HepG2 (cell line): ENCODE results near the gene ZNF548. TPM values are rescaled to one million over a fixed set of nuclear protein-coding genes. Genes with fewer than 3 reads are reported as not detected.
"Not testable (repeated sequence)": the region's sequence is repeated elsewhere in the genome, so short reads cannot be mapped to it uniquely, and the experiment has no call there.

Experiments used
- ATAC-seq: fragments of 200-7000 bp; cut with Tn5 transposase; 3 replicates; pipeline ENCODE4 v1.9.1; 2020; ENCODE audit warnings: mild to moderate bottlenecking, moderate library complexity
- BruUV-seq: library from RNA; stranded (reverse); fragments of 400-500 nt; replicated peaks from 2 replicates; lab custom pipeline; 2021; lab: Mats Ljungman, UMichigan
- CTCF ChIA-PET: fragments of 300-600 bp; formaldehyde crosslinking; extraction: SDS; loops from one replicate; lab custom pipeline; 2021; ENCODE audit warnings: low total read pairs, inconsistent platforms, low intra/inter-chr PET ratio; lab: Yijun Ruan, JAX
- POLR2A ChIA-PET: fragments of 350-600 bp; sonication (Branson Sonifier 250); formaldehyde crosslinking; loops from one replicate; lab custom pipeline; 2020; ENCODE audit warnings: antibody characterized with exemption, inconsistent platforms; lab: Yijun Ruan, JAX
- DNase-seq: peaks from one replicate; pipeline ENCODE4 v3.0.0-alpha.2; 2015; ENCODE audit warnings: low spot score
- FAIRE-seq: peaks from 3 replicates; lab custom pipeline; 2011; peaks lifted over from hg19 to GRCh38; lab: Jason Lieb, UNC
- H2AFZ ChIP-seq: one replicate; pipeline ENCODE4 v1.6.1; 2011; ENCODE audit warnings: low read length, inconsistent platforms
- H3K27ac ChIP-seq: fragments of 300-600 bp; 3 replicates; pipeline ENCODE4 v1.8.0; 2011; ENCODE audit warnings: mixed run types, mild to moderate bottlenecking, mixed read lengths, low read length, inconsistent platforms; ENCODE audit not compliant: insufficient read depth; ENCODE audit errors: extremely low read length
- H3K27me3 ChIP-seq, 2 experiments: fragments of 200-600 bp in 1 of 2; 2 replicates in 1 of 2; 3 replicates in 1 of 2; pipeline versions ENCODE4 v1.6.0 to v1.8.0; 2011; ENCODE audit warnings: low read length in 2 of 2, mild to moderate bottlenecking in 2 of 2, moderate library complexity in 2 of 2, inconsistent platforms in 1 of 2; ENCODE audit not compliant: insufficient read depth in 2 of 2, control insufficient read depth in 1 of 2
- H3K36me3 ChIP-seq, 2 experiments: fragments of 200-600 bp in 1 of 2; replicated peaks in 1 of 2; 2 replicates in 1 of 2; 3 replicates in 1 of 2; pipeline versions ENCODE4 v1.5.1 to v1.8.0; 2011; ENCODE audit warnings: low read length in 2 of 2, inconsistent platforms in 1 of 2; ENCODE audit not compliant: insufficient read depth in 2 of 2, control insufficient read depth in 1 of 2
- H3K4me1 ChIP-seq: 2 replicates; pipeline ENCODE4 v1.5.1; 2012; ENCODE audit warnings: low read length, inconsistent platforms; ENCODE audit not compliant: insufficient read depth
- H3K4me2 ChIP-seq: 2 replicates; pipeline ENCODE4 v1.6.0; 2011; ENCODE audit warnings: low read depth, low read length, inconsistent platforms
- H3K4me3 ChIP-seq, 3 experiments: fragments of 200-600 bp in 1 of 3; sonication (generic), shearing (Covaris generic) in 1 of 3; replicated peaks in 1 of 3; 2 replicates each; pipeline ENCODE4 v1.5.1; 2011 to 2016; ENCODE audit warnings: low read length in 3 of 3, inconsistent platforms in 2 of 3, low read depth in 2 of 3, mild to moderate bottlenecking in 2 of 3, control low read depth in 1 of 3, mixed read lengths in 1 of 3; ENCODE audit not compliant: insufficient read depth in 1 of 3
- H3K79me2 ChIP-seq: one replicate; pipeline ENCODE4 v1.6.1; 2011; ENCODE audit warnings: low read length, inconsistent platforms; ENCODE audit not compliant: insufficient read depth
- H3K9ac ChIP-seq: 2 replicates; pipeline ENCODE4 v1.6.0; 2011; ENCODE audit warnings: mild to moderate bottlenecking, low read depth, low read length, inconsistent platforms; ENCODE audit not compliant: insufficient read depth
- H3K9me3 ChIP-seq: 2 replicates; pipeline ENCODE4 v1.5.1; 2012; ENCODE audit warnings: mild to moderate bottlenecking, low read length
- H4K20me1 ChIP-seq: 2 replicates; pipeline ENCODE4 v1.6.0; 2011; ENCODE audit warnings: inconsistent platforms, mild to moderate bottlenecking, low read length, moderate library complexity; ENCODE audit not compliant: insufficient read depth
- ATM ChIP-seq: fragments of 450-650 bp; IDR thresholded peaks from 2 replicates; pipeline ENCODE4 v1.7.1; 2017; ENCODE audit warnings: mild to moderate bottlenecking, borderline replicate concordance
- BATF2 ChIP-seq: sonication (generic); formaldehyde crosslinking; IDR thresholded peaks from 2 replicates; pipeline ENCODE4 v1.8.0; 2022; ENCODE audit warnings: mild to moderate bottlenecking, missing genetic modification reagents, moderate library complexity
- CC2D1A ChIP-seq: sonication (generic); formaldehyde crosslinking; IDR thresholded peaks from 2 replicates; pipeline ENCODE4 v1.8.1; 2023; ENCODE audit warnings: mild to moderate bottlenecking, missing genetic modification reagents
- ETV5 ChIP-seq: IDR thresholded peaks from 2 replicates; pipeline ENCODE4 v1.6.1; 2018; ENCODE audit warnings: missing biosample characterization, missing genetic modification reagents, inconsistent platforms, borderline replicate concordance
- GTF3A ChIP-seq: sonication (generic); formaldehyde crosslinking; conservative IDR thresholded peaks from 2 replicates; pipeline ENCODE4 v1.4.0; 2020; ENCODE audit warnings: mild to moderate bottlenecking, missing genetic modification reagents
- HDAC2 ChIP-seq: sonication (generic); formaldehyde crosslinking; IDR thresholded peaks from 2 replicates; pipeline ENCODE4 v1.4.0; 2020; ENCODE audit warnings: missing genetic modification reagents
- HMG20B ChIP-seq: conservative IDR thresholded peaks from 2 replicates; pipeline ENCODE4 v1.6.1; 2016; ENCODE audit warnings: missing genetic modification reagents, missing compliant biosample characterization
- MAFF ChIP-seq: IDR thresholded peaks from 2 replicates; pipeline ENCODE4 v1.6.1; 2011; ENCODE audit warnings: low read depth, low read length, improper control_type of control experiment
- MAFK ChIP-seq, 2 experiments: IDR thresholded peaks in 1 of 2; conservative IDR thresholded peaks in 1 of 2; 2 replicates each; pipeline ENCODE4 v1.6.1; 2011; ENCODE audit warnings: improper control_type of control experiment in 2 of 2, low read length in 2 of 2
- MED1 ChIP-seq: sonication (generic); formaldehyde crosslinking; IDR thresholded peaks from 2 replicates; pipeline ENCODE4 v1.4.0; 2020; ENCODE audit warnings: missing genetic modification reagents
- MEIS2 ChIP-seq: sonication (generic); formaldehyde crosslinking; IDR thresholded peaks from 2 replicates; pipeline ENCODE4 v1.9.0; 2021; ENCODE audit warnings: mild to moderate bottlenecking, missing genetic modification reagents
- PHF20 ChIP-seq: sonication (generic); formaldehyde crosslinking; IDR thresholded peaks from 2 replicates; pipeline ENCODE4 v1.5.0; 2020; ENCODE audit warnings: mild to moderate bottlenecking, missing genetic modification reagents
- SNAI1 ChIP-seq: sonication (generic); formaldehyde crosslinking; IDR thresholded peaks from 2 replicates; pipeline ENCODE4 v1.5.0; 2020; ENCODE audit warnings: mild to moderate bottlenecking, missing genetic modification reagents, borderline replicate concordance
- SRF ChIP-seq: IDR thresholded peaks from 2 replicates; pipeline ENCODE4 v1.6.1; 2011; ENCODE audit warnings: mild to moderate bottlenecking, low read depth, low read length, moderate library complexity
- TP53 ChIP-seq: sonication (generic); formaldehyde crosslinking; conservative IDR thresholded peaks from 2 replicates; pipeline ENCODE4 v1.4.0; 2020; ENCODE audit warnings: missing genetic modification reagents
- U2AF2 ChIP-seq: fragments of 200-400 bp; formaldehyde crosslinking; IDR thresholded peaks from 2 replicates; pipeline ENCODE4 v1.6.1; 2017; ENCODE audit warnings: low read depth, mild to moderate bottlenecking, low read length
- ZNF263 ChIP-seq: sonication (generic); formaldehyde crosslinking; IDR thresholded peaks from 2 replicates; pipeline ENCODE4 v1.4.0; 2020; ENCODE audit warnings: missing genetic modification reagents
- ZNF44 ChIP-seq: sonication (generic); formaldehyde crosslinking; IDR thresholded peaks from 2 replicates; pipeline ENCODE4 v1.5.1; 2020; ENCODE audit warnings: mild to moderate bottlenecking, missing genetic modification reagents
- ZNF644 ChIP-seq: IDR thresholded peaks from 2 replicates; pipeline ENCODE4 v1.6.1; 2016; ENCODE audit warnings: low read depth
- ZNF784 ChIP-seq: sonication (generic); formaldehyde crosslinking; IDR thresholded peaks from 2 replicates; pipeline ENCODE4 v1.5.1; 2020; ENCODE audit warnings: missing genetic modification reagents, mild to moderate bottlenecking, borderline replicate concordance
- ZNF788 ChIP-seq: sonication (generic); formaldehyde crosslinking; IDR thresholded peaks from 2 replicates; pipeline ENCODE4 v1.5.0; 2020; ENCODE audit warnings: mild to moderate bottlenecking, missing genetic modification reagents, borderline replicate concordance
- WGBS: methylation state at CpG from one replicate; pipeline ENCODE4 v1.1.6; 2017; ENCODE audit warnings: low lambda C conversion rate; 5-methylcytosine and 5-hydroxymethylcytosine counted together
- in situ Hi-C: cut with HindIII; loops from 2 replicates; pipeline ENCODE4 v1.10.0; 2017; ENCODE audit warnings: low pct_unique_long_range_greater_than_20kb; ENCODE audit not compliant: extremely low pct_ligation_motif_present
- intact Hi-C: fragments of 100-400 bp; cut with micrococcal nuclease; formaldehyde crosslinking; loops from one replicate; pipeline ENCODE4 v1.10.0; 2022; ENCODE audit not compliant: unreplicated experiment
- polyA plus RNA-seq, 8 experiments: library from polyadenylated mRNA; depleted of rRNA in 3 of 8; stranded (reverse) in 7 of 8; unstranded in 1 of 8; fragments of >200 nt; fragmentation: Illumina TruSeq in 4 of 8; extraction: Trizol in 4 of 8; gene quantifications; 2 replicates each; pipeline versions ENCODE4 v1.2.1 to v1.2.3, GENCODE V29; 2011 to 2016; ENCODE audit warnings: low read depth in 4 of 8, missing spikeins in 1 of 8, mixed read lengths in 1 of 8; ENCODE audit not compliant: insufficient read depth in 1 of 8
- total RNA-seq, 5 experiments: library from RNA; depleted of rRNA; stranded (reverse); fragments of >200 nt; fragmentation: Illumina TruSeq; extraction: Trizol; gene quantifications; 2 replicates each; pipeline ENCODE4 v1.2.3, GENCODE V29; 2016; ENCODE audit warnings: low read depth in 1 of 5

The ZNF548 gene
- total and polyA plus RNA-seq, 2 of the 13 experiments (the other 11 are each of a cell fraction or from before 2014, with no cell fraction given): 19.6 to 24.9 TPM

GRCh38 chr19:57374647-57375046, 15.0 kb upstream of the ZNF548 start:
- H3K27me3 ChIP-seq, FAIRE-seq, H4K20me1 ChIP-seq, H3K4me1 ChIP-seq, H3K9me3 ChIP-seq, H3K79me2 ChIP-seq, H3K27ac ChIP-seq, in situ Hi-C loops, POLR2A ChIA-PET, DNase-seq, H2AFZ ChIP-seq, H3K9ac ChIP-seq, CTCF ChIA-PET, BruUV-seq, H3K4me3 ChIP-seq, H3K4me2 ChIP-seq, ATAC-seq, intact Hi-C loops: not testable (repeated sequence)
- peaks cover 2 to 11% of the 10 kb centered on the region in 2 experiments; a peak in 2 of 5 replicates for H3K36me3 ChIP-seq
- TF ChIP-seq MAFK (conservative IDR thresholded peaks at IDR 0.05 in 1 of 2, IDR thresholded peaks at IDR 0.05 in 1 of 2; ENCODE audit: low read length in 2 of 2) (peak; percentile 89 to 90), MAFF (peak; percentile 85)
- 97% methylated on average over 2 of the region's 2 CpGs for WGBS

- peaks cover 2 to 11% of the 10 kb centered on the region in 2 experiments; a peak in 2 of 5 replicates for H3K36me3 ChIP-seq
- H3K9me3 ChIP-seq: peaks cover 7% of the 10 kb centered on the region; the same call in 1 of the 2 replicates
- H4K20me1 ChIP-seq: no peaks in the 10 kb centered on the region
- no peak overlapping the region for H2AFZ ChIP-seq
- FAIRE-seq (no peak), DNase-seq (no peak), ATAC-seq (no peak)
- no peak overlapping the region for H3K4me2 ChIP-seq
- no peak overlapping the region for H3K27ac ChIP-seq
- no peaks in the 10 kb centered on the region for H3K27me3 ChIP-seq
- H3K9ac ChIP-seq: no peak overlapping the region
- WGBS: 95% methylated on average over 6 of the region's 6 CpGs
- no peaks in the 10 kb centered on the region for H3K79me2 ChIP-seq
- in situ Hi-C loops: no loop called here
- no TSS peak for BruUV-seq
- ChIA-PET POLR2A (no interaction called here), CTCF (no interaction called here)
- TF ChIP-seq MEIS2 (CRISPR knock-in tag) (no peak), ETV5 (no peak), ZNF44 (CRISPR knock-in tag) (no peak), PHF20 (CRISPR knock-in tag) (no peak), SNAI1 (CRISPR knock-in tag) (no peak), HMG20B (no peak), U2AF2 (no peak), ZNF784 (no peak), CC2D1A (CRISPR knock-in tag) (no peak), GTF3A (no peak), SRF (no peak), BATF2 (CRISPR knock-in tag) (no peak), ZNF788 (CRISPR knock-in tag) (no peak), TP53 (CRISPR knock-in tag) (no peak), ATM (no peak), ZNF263 (no peak), HDAC2 (CRISPR knock-in tag) (no peak), MED1 (CRISPR knock-in tag) (no peak), ZNF644 (CRISPR knock-in tag) (no peak)
- H3K4me1 ChIP-seq: no peaks in the 10 kb centered on the region
- intact Hi-C loops: no loop called here
- H3K4me3 ChIP-seq: no peak overlapping the region
Measured at GRCh38 chr19:57376151-57376550, 13.5 kb upstream of the ZNF548 start.
